Gastrocnemius medialis (tissue), 4 donors: ENCODE measurements around the gene ALOX12B. TPM values are rescaled to one million over a fixed set of nuclear protein-coding genes. Genes with fewer than 3 reads are reported as not detected.

Experiments
- ATAC-seq, 2 donors: fragments of 150-250 bp; one replicate each; pipeline ENCODE4 v1.9.1; 2016
- DNase-seq, 2 donors: peaks; one replicate each; pipeline ENCODE4 v3.0.0-alpha.2; 2019
- H3K27ac ChIP-seq, 4 donors: fragments of 200-600 bp; sonication (generic); 1 replicate in 1 of 4; 2 replicates in 3 of 4; pipeline ENCODE4 v1.5.1; 2016 to 2018; ENCODE audit warnings: mild to moderate bottlenecking in 2 of 4, moderate library complexity in 1 of 4
- H3K27me3 ChIP-seq, 3 donors: fragments of 200-600 bp; sonication (generic) in 2 of 3; 1 replicate in 1 of 3; 2 replicates in 2 of 3; pipeline versions ENCODE4 v1.5.1 to v1.6.0; 2016 to 2019; ENCODE audit warnings: mild to moderate bottlenecking in 1 of 3, moderate library complexity in 1 of 3
- H3K36me3 ChIP-seq, 2 donors: fragments of 200-600 bp; sonication (generic) in 1 of 2; one replicate each; pipeline ENCODE4 v1.5.1; 2017 to 2018
- H3K4me1 ChIP-seq, 2 donors: fragments of 200-600 bp; sonication (generic) in 1 of 2; one replicate each; pipeline ENCODE4 v1.5.1; 2016 to 2017; ENCODE audit warnings: mild to moderate bottlenecking in 2 of 2
- H3K4me3 ChIP-seq, 4 donors: fragments of 200-600 bp; sonication (generic) in 3 of 4; 1 replicate in 1 of 4; 2 replicates in 3 of 4; pipeline ENCODE4 v1.5.1; 2016 to 2019; ENCODE audit warnings: mild to moderate bottlenecking in 2 of 4
- H3K9me3 ChIP-seq, 3 donors: fragments of 200-600 bp; sonication (generic) in 2 of 3; 1 replicate in 1 of 3; 2 replicates in 2 of 3; pipeline ENCODE4 v1.5.1; 2016 to 2019
- POLR2A ChIP-seq, 2 donors: fragments of 450-650 bp; IDR thresholded peaks; one replicate each; pipeline ENCODE4 v1.6.1; 2017; ENCODE audit warnings: antibody characterized with exemption in 2 of 2, mild to moderate bottlenecking in 2 of 2, moderate library complexity in 2 of 2
- in situ Hi-C, 4 donors: fragments of 200-750 bp; cut with MboI; loops; one replicate each; pipeline versions ENCODE4 v1.15.0 to v1.8.0; 2017; ENCODE audit warnings: low sequenced_read_pairs in 4 of 4
- intact Hi-C: fragments of 100-400 bp; cut with DNase I; formaldehyde crosslinking; loops from one replicate; pipeline ENCODE4 v1.15.1; 2023; ENCODE audit warnings: low total_unique reads
- total RNA-seq, 4 donors: library from RNA; depleted of rRNA; stranded (reverse); fragments of >200 nt; gene quantifications; one replicate each; pipeline versions ENCODE4 v1.1.0 to v1.2.3, GENCODE V29; 2016
- TF ChIP-seq, protein P1 (sequence below), 5 experiments: fragments of 450-650 bp in 3 of 5; fragments of 200-600 bp in 2 of 5; sonication (generic) in 2 of 5; IDR thresholded peaks in 4 of 5; conservative IDR thresholded peaks in 1 of 5; 1 replicate in 4 of 5; 2 replicates in 1 of 5; pipeline ENCODE4 v1.5.1; 2016 to 2019; ENCODE audit warnings: antibody characterized with exemption in 5 of 5, mild to moderate bottlenecking in 3 of 5, moderate library complexity in 3 of 5

Gene ALOX12B
- total RNA-seq, 4 donors from 2014 or later: not detected

GRCh38 chr17:8051831-8052230 is 35.7 kb downstream of the ALOX12B start:
- DNase-seq: no peak
- in situ Hi-C loops: no loop called here
- Histone ChIP-seq H3K27ac (no peak overlapping the region), H3K4me3 (no peak overlapping the region), H3K4me1 (no peaks in the 10 kb centered on the region), H3K9me3 (no peaks in the 10 kb centered on the region), H3K27me3 (no peaks in the 10 kb centered on the region), H3K36me3 (no peaks in the 10 kb centered on the region)
- intact Hi-C loops: loop anchor here (10.0 kb wide), 2 partner anchors 167 to 307 kb away; partner anchors contain the start of gene CHD3
- no peak for ATAC-seq
- TF ChIP-seq, protein P1, sequence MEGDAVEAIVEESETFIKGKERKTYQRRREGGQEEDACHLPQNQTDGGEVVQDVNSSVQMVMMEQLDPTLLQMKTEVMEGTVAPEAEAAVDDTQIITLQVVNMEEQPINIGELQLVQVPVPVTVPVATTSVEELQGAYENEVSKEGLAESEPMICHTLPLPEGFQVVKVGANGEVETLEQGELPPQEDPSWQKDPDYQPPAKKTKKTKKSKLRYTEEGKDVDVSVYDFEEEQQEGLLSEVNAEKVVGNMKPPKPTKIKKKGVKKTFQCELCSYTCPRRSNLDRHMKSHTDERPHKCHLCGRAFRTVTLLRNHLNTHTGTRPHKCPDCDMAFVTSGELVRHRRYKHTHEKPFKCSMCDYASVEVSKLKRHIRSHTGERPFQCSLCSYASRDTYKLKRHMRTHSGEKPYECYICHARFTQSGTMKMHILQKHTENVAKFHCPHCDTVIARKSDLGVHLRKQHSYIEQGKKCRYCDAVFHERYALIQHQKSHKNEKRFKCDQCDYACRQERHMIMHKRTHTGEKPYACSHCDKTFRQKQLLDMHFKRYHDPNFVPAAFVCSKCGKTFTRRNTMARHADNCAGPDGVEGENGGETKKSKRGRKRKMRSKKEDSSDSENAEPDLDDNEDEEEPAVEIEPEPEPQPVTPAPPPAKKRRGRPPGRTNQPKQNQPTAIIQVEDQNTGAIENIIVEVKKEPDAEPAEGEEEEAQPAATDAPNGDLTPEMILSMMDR (IDR thresholded peaks at IDR 0.05 in 4 of 5, conservative IDR thresholded peaks at IDR 0.05 in 1 of 5): no peak
- no peak for TF ChIP-seq POLR2A (IDR thresholded peaks at IDR 0.05)

- ATAC-seq: no peak
- H3K4me3 ChIP-seq: no peak overlapping the region
- no peak for TF ChIP-seq POLR2A (IDR thresholded peaks at IDR 0.05)
- in situ Hi-C loops: no loop called here
- no peaks in the 10 kb centered on the region for H3K4me1 ChIP-seq
- no peaks in the 10 kb centered on the region for H3K27me3 ChIP-seq
- no peak overlapping the region for H3K27ac ChIP-seq
- H3K9me3 ChIP-seq: no peaks in the 10 kb centered on the region
- intact Hi-C loops: no loop called here
- DNase-seq: no peak
- H3K36me3 ChIP-seq: no peaks in the 10 kb centered on the region
Observed at GRCh38 chr17:8048736-8049135, 38.8 kb downstream of the ALOX12B start.

GRCh38 chr17:8048236-8048635 is 39.3 kb downstream of the ALOX12B start:
- TF ChIP-seq, protein P1 (IDR thresholded peaks at IDR 0.05 in 4 of 5, conservative IDR thresholded peaks at IDR 0.05 in 1 of 5): no peak
- H3K9me3 ChIP-seq: no peaks in the 10 kb centered on the region
- ATAC-seq (no peak), DNase-seq (no peak)
- in situ Hi-C loops: no loop called here
- intact Hi-C loops: no loop called here
- no peak overlapping the region for H3K27ac ChIP-seq
- no peaks in the 10 kb centered on the region for H3K4me1 ChIP-seq
- no peaks in the 10 kb centered on the region for H3K27me3 ChIP-seq
- no peaks in the 10 kb centered on the region for H3K36me3 ChIP-seq
- no peak overlapping the region for H3K4me3 ChIP-seq

- in situ Hi-C loops: no loop called here
Observed at GRCh38 chr17:8047769-8048110, 39.8 kb downstream of the ALOX12B start.

GRCh38 chr17:8046929-8047768 is 40.4 kb downstream of the ALOX12B start:
- DNase-seq (no peak), ATAC-seq (no peak)
- in situ Hi-C loops: no loop called here
- no peaks in the 10 kb centered on the region for H3K9me3 ChIP-seq
- H3K27me3 ChIP-seq: no peaks in the 10 kb centered on the region
- no peak overlapping the region for H3K4me3 ChIP-seq
- TF ChIP-seq, protein P1 (IDR thresholded peaks at IDR 0.05 in 4 of 5, conservative IDR thresholded peaks at IDR 0.05 in 1 of 5): no peak
- intact Hi-C loops: no loop called here
- peaks cover 0 to under 1% of the 10 kb centered on the region in 2 donors for H3K4me1 ChIP-seq
- no peaks in the 10 kb centered on the region for H3K36me3 ChIP-seq
- H3K27ac ChIP-seq: no peak overlapping the region

More at GRCh38 chr17:8047769-8048110, 39.8 kb downstream of the ALOX12B start:
- DNase-seq: no peak
- Histone ChIP-seq H3K4me1 (no peaks in the 10 kb centered on the region), H3K36me3 (no peaks in the 10 kb centered on the region), H3K9me3 (no peaks in the 10 kb centered on the region), H3K27ac (no peak overlapping the region), H3K27me3 (no peaks in the 10 kb centered on the region), H3K4me3 (no peak overlapping the region)
- no peak for ATAC-seq
- intact Hi-C loops: no loop called here
- no peak for TF ChIP-seq POLR2A (IDR thresholded peaks at IDR 0.05)
- TF ChIP-seq, protein P1 (IDR thresholded peaks at IDR 0.05 in 4 of 5, conservative IDR thresholded peaks at IDR 0.05 in 1 of 5): no peak
